Trophoblast cell (in vitro differentiated cells and primary cell): ENCODE measurements around the gene KDM4C.

Experiments
- DNase-seq, 2 donors: peaks; one replicate each; pipeline ENCODE4 v3.0.0-alpha.2; 2016
- H2AFZ ChIP-seq: 2 replicates; pipeline ENCODE4 v1.6.1; 2013; ENCODE audit warnings: low read length, moderate library complexity, mild to moderate bottlenecking; ENCODE audit not compliant: insufficient read depth, poor library complexity
- H2AK5ac ChIP-seq: 2 replicates; pipeline ENCODE4 v1.6.1; 2013; ENCODE audit warnings: mild to moderate bottlenecking, low read length
- H2BK120ac ChIP-seq: 2 replicates; pipeline ENCODE4 v1.6.1; 2013; ENCODE audit warnings: low read length, mild to moderate bottlenecking, moderate library complexity; ENCODE audit not compliant: insufficient read depth, poor library complexity
- H2BK12ac ChIP-seq: 2 replicates; pipeline ENCODE4 v1.6.1; 2013; ENCODE audit warnings: mild to moderate bottlenecking, low read length, moderate library complexity
- H2BK5ac ChIP-seq: 2 replicates; pipeline ENCODE4 v1.6.1; 2013; ENCODE audit warnings: low read length, low read depth, moderate library complexity, mild to moderate bottlenecking; ENCODE audit not compliant: poor library complexity
- H3K14ac ChIP-seq: 2 replicates; pipeline ENCODE4 v1.6.1; 2013; ENCODE audit warnings: mild to moderate bottlenecking, low read length
- H3K18ac ChIP-seq: 2 replicates; pipeline ENCODE4 v1.6.1; 2013; ENCODE audit warnings: mild to moderate bottlenecking, low read length
- H3K23ac ChIP-seq: 2 replicates; pipeline ENCODE4 v1.6.1; 2013; ENCODE audit warnings: low read length
- H3K27ac ChIP-seq: 2 replicates; pipeline ENCODE4 v1.5.1; 2013; ENCODE audit warnings: low read depth, mild to moderate bottlenecking, inconsistent platforms, low read length, moderate library complexity
- H3K27me3 ChIP-seq: 2 replicates; pipeline ENCODE4 v1.6.1; 2013; ENCODE audit warnings: inconsistent platforms, mild to moderate bottlenecking, low read length, moderate library complexity; ENCODE audit not compliant: insufficient read depth
- H3K36me3 ChIP-seq, 2 experiments: 1 replicate in 1 of 2; 2 replicates in 1 of 2; pipeline ENCODE4 v1.6.1; 2013; ENCODE audit warnings: low read length in 2 of 2, mild to moderate bottlenecking in 2 of 2, moderate library complexity in 1 of 2; ENCODE audit not compliant: insufficient read depth in 2 of 2, control insufficient read depth in 1 of 2
- H3K4ac ChIP-seq: 2 replicates; pipeline ENCODE4 v1.6.1; 2013; ENCODE audit warnings: low read depth, mild to moderate bottlenecking, low read length, moderate library complexity
- H3K4me1 ChIP-seq, 2 experiments: 1 replicate in 1 of 2; 2 replicates in 1 of 2; pipeline ENCODE4 v1.6.1; 2013; ENCODE audit warnings: low read length in 2 of 2, mild to moderate bottlenecking in 2 of 2, moderate library complexity in 1 of 2; ENCODE audit not compliant: insufficient read depth in 2 of 2, control insufficient read depth in 1 of 2
- H3K4me2 ChIP-seq: 2 replicates; pipeline ENCODE4 v1.6.1; 2013; ENCODE audit warnings: inconsistent platforms, mild to moderate bottlenecking, low read length, moderate library complexity
- H3K4me3 ChIP-seq: 2 replicates; pipeline ENCODE4 v1.5.1; 2013; ENCODE audit warnings: mild to moderate bottlenecking, low read depth, low read length, inconsistent platforms
- H3K79me1 ChIP-seq: one replicate; pipeline ENCODE4 v1.6.1; 2013; ENCODE audit warnings: low read length
- H3K79me2 ChIP-seq: 2 replicates; pipeline ENCODE4 v1.6.1; 2013; ENCODE audit warnings: low read length, mild to moderate bottlenecking; ENCODE audit not compliant: control insufficient read depth, insufficient read depth, poor library complexity
- H3K9ac ChIP-seq: 2 replicates; pipeline ENCODE4 v1.6.1; 2013; ENCODE audit warnings: mild to moderate bottlenecking, low read length
- H3K9me3 ChIP-seq: 2 replicates; pipeline ENCODE4 v1.6.1; 2013; ENCODE audit warnings: low read depth, mild to moderate bottlenecking, control low read depth, inconsistent platforms, low read length; ENCODE audit not compliant: insufficient read depth
- H4K12ac ChIP-seq: 2 replicates; pipeline ENCODE4 v1.6.1; 2013; ENCODE audit warnings: low read depth, mild to moderate bottlenecking, low read length, moderate library complexity
- H4K8ac ChIP-seq: 2 replicates; pipeline ENCODE4 v1.6.1; 2013; ENCODE audit warnings: low read depth, mild to moderate bottlenecking, low read length, moderate library complexity
- H4K91ac ChIP-seq: one replicate; pipeline ENCODE4 v1.6.1; 2013; ENCODE audit warnings: low read depth, mild to moderate bottlenecking, low read length, moderate library complexity
- WGBS: extraction: QIAGEN DNeasy Blood & Tissue Kit; methylation state at CpG from one replicate; pipeline ENCODE4 v1.1.7; 2013; ENCODE audit warnings: missing lambda C conversion rate; ENCODE audit not compliant: insufficient read length, insufficient coverage; ENCODE audit errors: extremely low coverage; 5-methylcytosine and 5-hydroxymethylcytosine counted together

KDM4C gene

DNA sequence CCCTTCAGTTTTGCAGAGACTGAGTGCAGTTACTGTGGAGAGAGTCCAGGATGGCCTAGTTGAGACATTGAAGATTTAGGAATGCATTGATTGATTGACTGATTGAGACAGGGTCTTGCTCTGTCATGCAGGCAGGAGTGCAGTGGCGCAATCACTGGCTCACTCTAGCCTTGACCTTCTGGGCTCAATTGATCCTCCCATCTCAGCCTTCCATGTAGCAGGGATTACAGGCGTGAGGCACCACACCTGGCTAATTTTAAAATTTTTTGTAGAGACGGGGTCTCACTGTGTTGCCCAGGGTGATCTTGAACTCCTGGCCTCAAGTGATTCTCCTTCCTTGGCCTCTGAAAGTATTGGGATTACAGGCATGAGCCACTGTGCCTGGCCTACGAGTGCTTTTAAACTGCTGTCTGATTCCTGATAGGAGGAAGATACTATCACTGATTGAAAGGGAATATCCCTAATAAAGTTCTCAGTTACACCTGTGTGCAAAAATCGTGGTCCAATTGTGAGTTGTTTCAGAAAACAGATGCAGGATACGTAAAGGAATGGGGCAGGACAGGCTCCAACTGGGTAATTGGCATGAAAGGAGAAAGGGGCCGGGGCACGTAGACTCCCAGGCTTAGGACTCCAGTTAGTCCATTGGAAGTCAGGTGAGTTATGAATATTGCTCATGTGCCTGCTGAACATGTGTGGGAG, 87.5 kb downstream of the KDM4C start:
- H3K14ac ChIP-seq, result no peak overlapping the region
- H3K36me3 ChIP-seq, result no peaks in the 10 kb centered on the region
- no peak overlapping the region for H2AK5ac ChIP-seq
- H3K9ac ChIP-seq, result no peak overlapping the region
- no peak overlapping the region for H3K4me2 ChIP-seq
- no peak overlapping the region for H2BK5ac ChIP-seq
- no peak overlapping the region for H2BK12ac ChIP-seq
- no peaks in the 10 kb centered on the region for H3K79me1 ChIP-seq
- H3K27me3 ChIP-seq, result no peaks in the 10 kb centered on the region
- DNase-seq, result no peak
- H4K8ac ChIP-seq, result no peak overlapping the region
- H3K27ac ChIP-seq, result no peak overlapping the region
- H3K18ac ChIP-seq, result no peak overlapping the region
- no peak overlapping the region for H4K91ac ChIP-seq
- H3K23ac ChIP-seq, result no peak overlapping the region
- no peak overlapping the region for H2BK120ac ChIP-seq
- H3K4me3 ChIP-seq, result no peak overlapping the region
- no peaks in the 10 kb centered on the region for H3K79me2 ChIP-seq
- no peak overlapping the region for H3K4ac ChIP-seq
- H3K4me1 ChIP-seq, result no peaks in the 10 kb centered on the region
- H4K12ac ChIP-seq, result no peak overlapping the region
- H2AFZ ChIP-seq, result no peak overlapping the region
- H3K9me3 ChIP-seq, result no peaks in the 10 kb centered on the region
- WGBS, result no CpG with 5 or more reads among the region's 8 CpGs

DNA sequence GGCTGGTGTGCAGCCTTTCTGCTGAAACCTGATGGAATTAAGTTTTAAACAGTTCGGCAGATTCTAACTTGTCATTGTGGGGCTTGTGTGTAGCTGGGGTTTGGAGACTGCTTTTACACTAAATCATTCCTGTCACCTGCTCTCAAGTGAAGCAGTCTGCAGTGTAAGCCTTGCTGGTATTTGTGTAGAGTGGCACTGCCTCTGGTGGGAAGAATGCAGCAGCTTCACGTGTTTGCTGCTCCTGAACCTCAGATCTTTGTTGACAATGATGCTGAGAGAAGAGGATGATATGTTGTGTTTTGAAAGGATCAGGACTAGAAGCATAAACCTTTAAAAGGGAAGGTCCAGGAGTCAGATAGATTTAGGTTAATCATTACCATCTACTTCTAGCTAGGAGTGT, 88.1 kb downstream of the KDM4C start:
- no peaks in the 10 kb centered on the region for H3K27me3 ChIP-seq
- H3K9ac ChIP-seq, result no peak overlapping the region
- H3K36me3 ChIP-seq, result no peaks in the 10 kb centered on the region
- H2BK5ac ChIP-seq, result no peak overlapping the region
- WGBS, result no CpG with 5 or more reads among the region's 2 CpGs
- H3K79me1 ChIP-seq, result no peaks in the 10 kb centered on the region
- no peak overlapping the region for H2AFZ ChIP-seq
- no peak overlapping the region for H4K12ac ChIP-seq
- no peak overlapping the region for H2BK120ac ChIP-seq
- H4K91ac ChIP-seq, result no peak overlapping the region
- no peak overlapping the region for H3K4me3 ChIP-seq
- no peaks in the 10 kb centered on the region for H3K9me3 ChIP-seq
- no peak overlapping the region for H3K18ac ChIP-seq
- H3K4me1 ChIP-seq, result no peaks in the 10 kb centered on the region
- no peak overlapping the region for H3K27ac ChIP-seq
- no peak overlapping the region for H3K14ac ChIP-seq
- no peak overlapping the region for H2BK12ac ChIP-seq
- no peak overlapping the region for H2AK5ac ChIP-seq
- no peak overlapping the region for H3K23ac ChIP-seq
- H3K4ac ChIP-seq, result no peak overlapping the region
- no peak overlapping the region for H3K4me2 ChIP-seq
- no peak overlapping the region for H4K8ac ChIP-seq
- no peaks in the 10 kb centered on the region for H3K79me2 ChIP-seq
- DNase-seq, result peak; percentile 5 to 53

- Histone ChIP-seq H3K4me2 (no peak overlapping the region), H3K36me3 (no peaks in the 10 kb centered on the region), H3K79me1 (no peaks in the 10 kb centered on the region), H2BK120ac (no peak overlapping the region), H3K9me3 (no peaks in the 10 kb centered on the region), H2BK5ac (no peak overlapping the region), H2AFZ (no peak overlapping the region), H3K23ac (no peak overlapping the region), H4K91ac (no peak overlapping the region), H3K27ac (no peak overlapping the region), H4K8ac (no peak overlapping the region), H3K18ac (no peak overlapping the region), H3K27me3 (no peaks in the 10 kb centered on the region), H3K4me3 (no peak overlapping the region), H2BK12ac (no peak overlapping the region), H4K12ac (no peak overlapping the region), H3K9ac (no peak overlapping the region), H3K4ac (no peak overlapping the region), H3K4me1 (no peaks in the 10 kb centered on the region), H2AK5ac (no peak overlapping the region), H3K14ac (no peak overlapping the region), H3K79me2 (no peaks in the 10 kb centered on the region)
- DNase-seq, result no peak
- WGBS, result no CpG with 5 or more reads among the region's 7 CpGs
These were observed 94.6 kb downstream of the KDM4C start for GRCh38 chr9:6852243-6852963.

- no CpG with 5 or more reads among the region's 3 CpGs for WGBS
- H3K9me3 ChIP-seq, result no peaks in the 10 kb centered on the region
- H3K27me3 ChIP-seq, result no peaks in the 10 kb centered on the region
- no peak overlapping the region for H3K18ac ChIP-seq
- H3K4me1 ChIP-seq, result no peaks in the 10 kb centered on the region
- H2BK12ac ChIP-seq, result no peak overlapping the region
- no peak overlapping the region for H4K91ac ChIP-seq
- no peak overlapping the region for H3K14ac ChIP-seq
- no peaks in the 10 kb centered on the region for H3K79me2 ChIP-seq
- no peak overlapping the region for H3K9ac ChIP-seq
- no peak overlapping the region for H4K12ac ChIP-seq
- H2BK5ac ChIP-seq, result no peak overlapping the region
- no peak overlapping the region for H3K23ac ChIP-seq
- H3K4me3 ChIP-seq, result no peak overlapping the region
- peaks cover 0 to 3% of the 10 kb centered on the region in 2 experiments for H3K36me3 ChIP-seq
- no peak for DNase-seq
- H3K27ac ChIP-seq, result no peak overlapping the region
- H2AFZ ChIP-seq, result no peak overlapping the region
- no peak overlapping the region for H2AK5ac ChIP-seq
- H2BK120ac ChIP-seq, result no peak overlapping the region
- no peak overlapping the region for H4K8ac ChIP-seq
- H3K79me1 ChIP-seq, result no peaks in the 10 kb centered on the region
- no peak overlapping the region for H3K4ac ChIP-seq
- no peak overlapping the region for H3K4me2 ChIP-seq
These were observed 98.1 kb downstream of the KDM4C start for GRCh38 chr9:6855860-6856259.
